ENCODE results near the gene CMTM5. TPM values are rescaled to one million over a fixed set of nuclear protein-coding genes. Genes with fewer than 3 reads are reported as not detected.

The CMTM5 gene
- total RNA-seq, 1 donor from 2014 or later: not detected

GRCh38 chr14:23355871-23356435 is 20.9 kb upstream of the CMTM5 start:
- no peak overlapping the region for H3K27ac Mint-ChIP-seq (ENCODE audit: unreplicated experiment)
- no peak for DNase-seq (ENCODE audit: low spot score)
- H3K4me1 Mint-ChIP-seq (ENCODE audit: low read depth): peaks cover 12% of the 10 kb centered on the region
- no peak overlapping the region for H3K4me3 Mint-ChIP-seq (ENCODE audit: unreplicated experiment)
- H3K36me3 Mint-ChIP-seq (ENCODE audit: low read depth): peaks cover 12% of the 10 kb centered on the region
- H3K9me3 Mint-ChIP-seq (ENCODE audit: low read depth): no peaks in the 10 kb centered on the region
- TF ChIP-seq CTCF (IDR thresholded peaks at IDR 0.05): no peak
- no peaks in the 10 kb centered on the region for H3K27me3 Mint-ChIP-seq (ENCODE audit: low read depth)

GRCh38 chr14:23356662-23357061 is 20.2 kb upstream of the CMTM5 start:
- no peak for TF ChIP-seq CTCF (IDR thresholded peaks at IDR 0.05)
- peaks cover 15% of the 10 kb centered on the region for H3K36me3 Mint-ChIP-seq (ENCODE audit: low read depth)
- DNase-seq (ENCODE audit: low spot score): no peak
- no peaks in the 10 kb centered on the region for H3K27me3 Mint-ChIP-seq (ENCODE audit: low read depth)
- H3K27ac Mint-ChIP-seq (ENCODE audit: unreplicated experiment): no peak overlapping the region
- no peak overlapping the region for H3K4me3 Mint-ChIP-seq (ENCODE audit: unreplicated experiment)
- H3K9me3 Mint-ChIP-seq (ENCODE audit: low read depth): no peaks in the 10 kb centered on the region
- peaks cover 15% of the 10 kb centered on the region for H3K4me1 Mint-ChIP-seq (ENCODE audit: low read depth)

DNA sequence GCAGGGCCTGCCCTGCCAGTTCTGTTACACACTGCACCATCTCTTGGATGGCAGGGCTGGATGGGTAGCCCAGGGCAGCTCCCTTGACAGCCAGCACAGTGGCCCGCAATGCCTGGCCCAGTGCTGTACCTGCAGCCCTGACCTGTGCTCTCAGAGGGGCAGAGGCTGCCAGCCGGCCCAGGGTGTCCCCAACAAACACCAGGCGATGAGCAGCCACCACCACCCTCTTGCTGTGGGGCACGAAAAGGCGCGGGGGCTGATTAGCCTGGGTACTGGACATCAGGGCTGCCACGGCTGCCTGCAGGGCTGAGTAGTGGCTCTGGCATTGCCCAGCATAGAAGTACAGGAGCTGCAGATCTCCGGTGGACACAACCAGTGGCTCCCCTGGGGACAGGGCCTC is 19.6 kb upstream of the CMTM5 start:
- no peak overlapping the region for H3K27ac Mint-ChIP-seq (ENCODE audit: unreplicated experiment)
- no peaks in the 10 kb centered on the region for H3K27me3 Mint-ChIP-seq (ENCODE audit: low read depth)

GRCh38 chr14:23358042-23358441 is 18.8 kb upstream of the CMTM5 start:
- DNase-seq (ENCODE audit: low spot score): no peak
- Mint-ChIP-seq H3K9me3 (ENCODE audit: low read depth) (no peaks in the 10 kb centered on the region), H3K4me1 (ENCODE audit: low read depth) (peaks cover 15% of the 10 kb centered on the region), H3K27me3 (ENCODE audit: low read depth) (no peaks in the 10 kb centered on the region), H3K4me3 (ENCODE audit: unreplicated experiment) (no peak overlapping the region), H3K36me3 (ENCODE audit: low read depth) (peaks cover 15% of the 10 kb centered on the region), H3K27ac (ENCODE audit: unreplicated experiment) (no peak overlapping the region)
- TF ChIP-seq CTCF (IDR thresholded peaks at IDR 0.05): no peak

More for the DNA sequence above, 19.6 kb upstream of the CMTM5 start:
- H3K36me3 Mint-ChIP-seq (ENCODE audit: low read depth): peaks cover 15% of the 10 kb centered on the region
- H3K9me3 Mint-ChIP-seq (ENCODE audit: low read depth): no peaks in the 10 kb centered on the region
- TF ChIP-seq CTCF (IDR thresholded peaks at IDR 0.05): no peak
- H3K4me1 Mint-ChIP-seq (ENCODE audit: low read depth): peaks cover 18% of the 10 kb centered on the region
- DNase-seq (ENCODE audit: low spot score): no peak
- H3K4me3 Mint-ChIP-seq (ENCODE audit: unreplicated experiment): no peak overlapping the region

- TF ChIP-seq CTCF (IDR thresholded peaks at IDR 0.05): no peak
- no peak overlapping the region for H3K4me3 Mint-ChIP-seq (ENCODE audit: unreplicated experiment)
- H3K36me3 Mint-ChIP-seq (ENCODE audit: low read depth): peaks cover 15% of the 10 kb centered on the region
- no peaks in the 10 kb centered on the region for H3K9me3 Mint-ChIP-seq (ENCODE audit: low read depth)
- H3K4me1 Mint-ChIP-seq (ENCODE audit: low read depth): peaks cover 12% of the 10 kb centered on the region
- H3K27me3 Mint-ChIP-seq (ENCODE audit: low read depth): no peaks in the 10 kb centered on the region
- H3K27ac Mint-ChIP-seq (ENCODE audit: unreplicated experiment): no peak overlapping the region
- DNase-seq (ENCODE audit: low spot score): no peak
Observed at GRCh38 chr14:23358553-23359166, 18.2 kb upstream of the CMTM5 start.
